ENCODE results near the gene APOL6.

The APOL6 gene

DNA sequence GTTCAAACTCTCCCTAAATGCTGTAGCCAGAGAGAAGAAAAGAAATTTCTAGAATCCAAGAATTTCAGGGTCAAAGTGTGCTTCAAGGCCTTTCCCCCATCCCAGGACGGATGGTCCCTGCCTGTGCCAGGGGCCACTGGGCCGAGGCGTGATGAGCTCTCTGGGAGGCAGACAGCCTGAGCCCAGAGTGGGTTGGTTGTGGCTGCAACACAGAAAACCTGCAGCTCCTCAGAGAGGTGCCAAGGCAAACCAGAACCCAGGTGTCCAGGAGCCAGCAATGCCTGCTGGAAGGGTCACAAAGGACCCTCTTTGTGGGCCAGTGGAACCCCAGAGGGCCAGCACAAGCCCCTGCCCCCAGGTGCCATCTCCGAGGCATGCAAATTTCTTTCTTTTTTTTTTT is 2.6 kb upstream of the APOL6 start:
- Histone ChIP-seq H3K27me3 (replicated peaks) (no peaks in the 10 kb centered on the region), H3K36me3 (replicated peaks) (no peaks in the 10 kb centered on the region), H3K4me3 (ENCODE audit: low read depth, low read length) (no peak overlapping the region), H3K27ac (no peak overlapping the region)
- no peak for DNase-seq
- in situ Hi-C loops (cut with HindIII; ENCODE audit: low pct_ligation_motif_present, low sequenced_read_pairs), result no loop called here
- TF ChIP-seq CTCF (IDR thresholded peaks at IDR 0.05; ENCODE audit: low read depth, low read length, missing control alignments), result no peak

DNA sequence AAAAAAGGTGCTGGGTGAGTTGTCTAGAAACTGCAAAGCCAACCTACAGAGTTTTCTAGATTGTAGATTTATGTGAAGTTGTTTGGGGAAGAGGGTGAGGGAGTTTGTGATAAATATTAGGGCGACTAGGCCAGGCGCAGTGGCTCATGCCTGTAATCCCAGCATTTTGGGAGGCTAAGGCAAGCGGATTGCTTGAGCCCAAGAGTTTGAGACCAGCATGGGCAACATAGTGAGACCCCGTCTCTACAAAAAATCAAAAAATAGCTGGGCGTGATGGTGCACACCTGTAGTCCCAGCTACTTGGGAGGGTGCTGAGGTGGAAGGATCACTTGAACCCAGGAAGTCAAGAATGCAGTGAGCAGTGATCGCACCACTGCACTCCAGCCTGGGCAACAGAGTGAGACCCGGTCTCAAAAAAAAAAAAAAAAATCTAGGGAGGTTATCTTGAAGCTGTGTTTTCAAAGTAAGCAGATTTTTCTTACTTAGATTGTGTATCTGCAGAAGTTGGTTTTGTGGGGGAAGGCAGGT is 844 bp downstream of the APOL6 start:
- no peaks in the 10 kb centered on the region for H3K36me3 ChIP-seq (replicated peaks)
- TF ChIP-seq CTCF (IDR thresholded peaks at IDR 0.05; ENCODE audit: low read depth, low read length, missing control alignments), result no peak
- DNase-seq, result no peak
- H3K27me3 ChIP-seq (replicated peaks), result no peaks in the 10 kb centered on the region
- H3K27ac ChIP-seq, result no peak overlapping the region
- H3K4me3 ChIP-seq (ENCODE audit: low read depth, low read length), result no peak overlapping the region
- in situ Hi-C loops (cut with HindIII; ENCODE audit: low pct_ligation_motif_present, low sequenced_read_pairs), result no loop called here

DNA sequence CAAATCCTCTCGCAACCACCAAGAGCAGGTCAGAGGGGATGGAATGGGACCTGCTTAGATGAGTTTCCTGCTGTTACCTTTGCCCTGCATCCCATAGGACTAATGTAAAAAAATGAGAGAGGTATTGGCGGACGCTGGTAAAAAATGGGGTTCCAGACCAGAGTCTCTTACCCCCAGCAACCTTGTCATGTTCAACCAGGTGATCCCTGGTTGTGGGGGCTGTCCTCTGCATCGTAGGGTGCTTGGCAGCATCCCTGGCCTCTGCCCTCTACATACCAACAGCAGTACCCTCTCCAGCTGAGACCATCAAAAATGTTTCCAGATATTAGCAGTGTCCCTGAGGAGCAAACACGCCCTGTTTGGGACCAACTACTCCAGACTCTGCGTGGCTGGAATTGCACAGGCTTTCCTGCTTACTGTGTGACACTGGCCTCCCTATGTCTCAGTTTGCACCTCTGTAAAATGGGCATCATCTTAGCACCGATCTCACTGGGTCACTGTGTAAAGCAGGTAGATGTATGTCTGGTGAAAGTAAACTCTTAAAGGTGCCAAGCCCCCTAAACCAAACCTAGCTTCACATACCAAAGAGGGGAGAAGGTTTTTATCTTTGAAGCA is 1.5 kb downstream of the APOL6 start:
- H3K27ac ChIP-seq, result no peak overlapping the region

DNA sequence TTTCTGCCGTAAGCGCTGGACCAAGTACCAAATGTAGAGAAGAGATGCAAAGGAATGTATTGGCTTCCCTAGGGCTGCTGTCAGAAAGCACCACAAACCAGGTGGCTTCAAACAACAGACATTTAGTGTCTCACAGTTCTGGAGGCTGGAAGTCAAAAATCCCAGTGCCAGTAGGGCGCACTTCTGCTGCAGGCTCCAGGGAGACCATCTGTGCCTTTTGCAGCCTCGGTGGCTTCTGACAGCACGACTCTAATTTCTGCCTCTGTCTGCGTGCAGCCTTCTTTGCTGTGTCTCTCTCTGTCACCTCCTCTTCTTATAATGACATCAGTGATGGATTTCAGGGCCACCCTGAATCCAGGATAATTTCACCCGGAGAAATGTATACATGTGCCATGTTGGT is 2.8 kb downstream of the APOL6 start:
- in situ Hi-C loops (cut with HindIII; ENCODE audit: low pct_ligation_motif_present, low sequenced_read_pairs), result no loop called here
- no peak overlapping the region for H3K4me3 ChIP-seq (ENCODE audit: low read depth, low read length)
- H3K27ac ChIP-seq, result no peak overlapping the region
- DNase-seq, result no peak
- TF ChIP-seq CTCF (IDR thresholded peaks at IDR 0.05; ENCODE audit: low read depth, low read length, missing control alignments), result no peak
- H3K27me3 ChIP-seq (replicated peaks), result no peaks in the 10 kb centered on the region
- H3K36me3 ChIP-seq (replicated peaks), result no peaks in the 10 kb centered on the region

More for the DNA sequence above, 1.5 kb downstream of the APOL6 start:
- Histone ChIP-seq H3K36me3 (replicated peaks) (no peaks in the 10 kb centered on the region), H3K4me3 (ENCODE audit: low read depth, low read length) (no peak overlapping the region), H3K27me3 (replicated peaks) (no peaks in the 10 kb centered on the region)
- TF ChIP-seq CTCF (IDR thresholded peaks at IDR 0.05; ENCODE audit: low read depth, low read length, missing control alignments), result no peak
- in situ Hi-C loops (cut with HindIII; ENCODE audit: low pct_ligation_motif_present, low sequenced_read_pairs), result no loop called here
- no peak for DNase-seq

GRCh38 chr22:35653824-35654223 is 5.6 kb downstream of the APOL6 start:
- Histone ChIP-seq H3K36me3 (replicated peaks) (peaks cover under 1% of the 10 kb centered on the region), H3K4me3 (ENCODE audit: low read depth, low read length) (no peak overlapping the region), H3K27me3 (replicated peaks) (no peaks in the 10 kb centered on the region), H3K27ac (no peak overlapping the region)
- TF ChIP-seq CTCF (IDR thresholded peaks at IDR 0.05; ENCODE audit: low read depth, low read length, missing control alignments), result no peak
- no peak for DNase-seq
- in situ Hi-C loops (cut with HindIII; ENCODE audit: low pct_ligation_motif_present, low sequenced_read_pairs), result no loop called here

DNA sequence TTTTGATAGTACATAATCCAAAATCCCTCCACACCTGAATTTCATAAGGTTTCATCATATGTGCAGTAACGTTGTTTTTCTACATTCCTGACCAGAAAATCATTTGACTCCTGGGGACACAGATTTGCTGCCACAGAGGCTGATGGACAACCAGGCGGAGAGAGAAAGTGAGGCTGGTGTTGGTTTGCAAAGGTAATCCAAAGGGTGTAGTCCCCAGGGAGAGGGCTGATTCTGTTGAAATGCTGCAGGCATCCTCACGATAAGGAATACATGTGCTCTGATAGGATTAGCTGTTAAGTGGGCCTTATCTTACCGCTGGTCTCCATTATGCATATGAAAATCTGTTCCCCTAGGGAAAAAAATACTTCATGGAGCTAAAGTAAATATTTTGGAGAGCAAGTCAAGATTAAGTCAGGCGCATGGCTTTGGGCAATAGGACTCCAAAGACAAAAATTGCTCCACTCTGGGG is 8.1 kb downstream of the APOL6 start:
- Histone ChIP-seq H3K27me3 (replicated peaks) (no peaks in the 10 kb centered on the region), H3K4me3 (ENCODE audit: low read depth, low read length) (no peak overlapping the region), H3K27ac (no peak overlapping the region), H3K36me3 (replicated peaks) (peaks cover 5% of the 10 kb centered on the region)
- DNase-seq, result no peak
- in situ Hi-C loops (cut with HindIII; ENCODE audit: low pct_ligation_motif_present, low sequenced_read_pairs), result no loop called here
- TF ChIP-seq CTCF (IDR thresholded peaks at IDR 0.05; ENCODE audit: low read depth, low read length, missing control alignments), result no peak
